Ectodermal cell (in vitro differentiated cells): Measurements from ENCODE around the gene MAPRE3.

ENCODE experiments used
- H3K27ac ChIP-seq: 2 replicates; pipeline ENCODE4 v1.7.0; 2013; ENCODE audit warnings: mild to moderate bottlenecking, low read depth, low read length; ENCODE audit not compliant: insufficient read depth, poor library complexity, severe bottlenecking
- H3K27me3 ChIP-seq: 2 replicates; pipeline ENCODE4 v1.7.0; 2013; ENCODE audit warnings: mild to moderate bottlenecking, low read length; ENCODE audit not compliant: insufficient read depth, control insufficient read depth, poor library complexity, severe bottlenecking
- H3K36me3 ChIP-seq: one replicate; pipeline ENCODE4 v1.7.0; 2013; ENCODE audit warnings: low read length; ENCODE audit not compliant: control insufficient read depth, insufficient read depth
- H3K4me1 ChIP-seq: one replicate; pipeline ENCODE4 v1.7.0; 2013; ENCODE audit warnings: low read length; ENCODE audit not compliant: control insufficient read depth, insufficient read depth
- H3K4me3 ChIP-seq: 2 replicates; pipeline ENCODE4 v1.7.0; 2013; ENCODE audit warnings: low read depth, low read length, control low read depth; ENCODE audit not compliant: insufficient read depth
- H3K9me3 ChIP-seq: 2 replicates; pipeline ENCODE4 v1.7.0; 2013; ENCODE audit warnings: mild to moderate bottlenecking, low read length, moderate library complexity; ENCODE audit not compliant: control insufficient read depth
- WGBS, 2 experiments: methylation state at CpG; one replicate each; pipeline ENCODE4 v1.1.7; 2013; ENCODE audit warnings: missing lambda C conversion rate in 2 of 2; 5-methylcytosine and 5-hydroxymethylcytosine counted together

The MAPRE3 gene

DNA sequence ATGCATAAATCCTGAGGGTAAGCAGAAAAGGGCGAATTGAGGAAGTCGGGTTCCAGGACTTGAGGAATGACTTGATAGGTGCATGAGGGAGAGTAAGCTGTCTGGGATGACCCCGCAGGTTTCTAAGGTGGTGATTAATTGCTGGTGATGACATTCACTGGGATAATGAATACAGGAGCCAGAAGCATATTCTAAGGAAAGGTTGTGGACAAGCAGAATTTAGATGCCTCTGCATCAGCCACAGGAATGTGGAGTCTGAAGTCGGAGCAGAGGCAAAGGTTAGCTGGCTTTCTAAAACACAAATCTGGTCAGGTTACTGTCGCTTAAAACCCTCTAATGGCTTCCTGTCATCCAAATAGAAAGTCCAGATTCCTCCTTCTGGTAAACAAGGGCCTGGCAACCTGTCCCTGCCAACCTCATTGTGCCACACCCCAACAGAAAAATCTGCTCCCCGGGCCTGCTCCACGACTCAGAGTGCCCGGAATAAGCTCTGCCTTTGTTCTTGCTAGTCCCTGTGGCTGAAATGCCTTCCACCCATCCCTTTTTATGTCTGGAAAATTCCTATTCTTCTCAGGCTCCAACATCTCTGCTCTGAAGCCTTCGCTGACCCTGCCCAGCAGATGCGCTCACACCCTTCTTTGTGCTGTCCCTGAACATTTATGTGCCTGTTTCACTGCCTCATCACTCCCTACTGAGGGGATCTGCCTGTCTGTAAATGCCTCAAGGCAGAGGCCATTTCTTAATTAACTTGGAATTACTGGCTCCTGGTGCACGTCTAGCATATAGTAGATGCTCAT, 51.0 kb downstream of the MAPRE3 start:
- Histone ChIP-seq H3K9me3 (no peaks in the 10 kb centered on the region), H3K27ac (no peak overlapping the region), H3K27me3 (no peaks in the 10 kb centered on the region), H3K36me3 (peaks cover 5% of the 10 kb centered on the region), H3K4me1 (peaks cover 6% of the 10 kb centered on the region), H3K4me3 (no peak overlapping the region)
- WGBS, 2 experiments, result 87 to 91% methylated on average over 11 of the region's 11 CpGs

DNA sequence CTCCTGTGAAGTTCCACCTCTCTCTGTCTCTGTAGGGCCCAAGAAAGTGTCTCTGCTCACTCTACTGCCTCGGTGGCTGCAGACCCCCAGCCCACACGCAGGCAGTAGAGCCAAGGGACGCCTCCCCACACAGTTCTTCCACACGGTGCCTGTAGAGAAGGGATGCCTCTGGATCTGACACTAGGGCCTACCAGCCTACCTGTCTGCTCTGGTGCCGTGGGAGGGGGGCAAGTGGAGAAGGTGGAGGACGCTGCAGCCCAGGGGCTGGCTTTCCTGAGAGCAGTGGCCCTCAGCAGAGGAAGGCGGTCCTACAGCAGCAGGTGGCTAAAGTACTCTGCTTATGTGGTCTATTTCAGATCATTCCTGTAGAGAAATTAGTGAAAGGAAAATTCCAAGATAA, 53.3 kb downstream of the MAPRE3 start:
- Histone ChIP-seq H3K27ac (no peak overlapping the region), H3K9me3 (no peaks in the 10 kb centered on the region), H3K4me1 (peaks cover 3% of the 10 kb centered on the region), H3K36me3 (peaks cover 5% of the 10 kb centered on the region), H3K4me3 (no peak overlapping the region), H3K27me3 (no peaks in the 10 kb centered on the region)
- WGBS, 2 experiments, result 92 to 93% methylated on average over 7 of the region's 7 CpGs

GRCh38 chr2:27024188-27024587, 53.8 kb downstream of the MAPRE3 start:
- H3K27me3 ChIP-seq, result no peaks in the 10 kb centered on the region
- H3K27ac ChIP-seq, result no peak overlapping the region
- no peak overlapping the region for H3K4me3 ChIP-seq
- WGBS, 2 experiments, result 65 to 71% methylated on average over 18 of the region's 18 CpGs
- H3K4me1 ChIP-seq, result peaks cover 3% of the 10 kb centered on the region
- H3K36me3 ChIP-seq, result peaks cover 5% of the 10 kb centered on the region
- no peaks in the 10 kb centered on the region for H3K9me3 ChIP-seq

- H3K36me3 ChIP-seq, result peaks cover 5% of the 10 kb centered on the region
Measured at GRCh38 chr2:27024812-27025211, 54.4 kb downstream of the MAPRE3 start.

DNA sequence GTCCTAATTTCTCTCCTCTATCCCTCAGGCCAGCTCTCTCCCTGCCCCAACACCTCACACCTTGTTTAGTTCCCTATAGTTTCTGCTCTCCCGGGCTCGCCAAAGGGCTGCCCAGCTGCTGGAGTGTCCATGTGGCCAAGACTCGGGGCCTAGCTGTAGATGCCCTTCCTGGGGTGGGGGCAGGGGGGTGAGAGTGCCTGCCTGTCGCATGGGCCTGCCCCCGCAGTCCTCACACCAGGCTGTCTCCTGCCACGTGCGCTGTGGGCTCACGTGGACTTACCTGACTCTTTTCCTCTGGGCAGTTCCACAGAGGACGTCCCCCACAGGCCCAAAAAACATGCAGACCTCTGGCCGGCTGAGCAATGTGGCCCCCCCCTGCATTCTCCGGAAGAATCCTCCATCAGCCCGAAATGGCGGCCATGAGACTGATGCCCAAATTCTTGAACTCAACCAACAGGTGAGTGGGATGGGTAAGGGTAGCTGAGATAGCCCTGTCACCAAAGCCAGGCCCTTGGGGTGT, 54.9 kb downstream of the MAPRE3 start:
- Histone ChIP-seq H3K9me3 (no peaks in the 10 kb centered on the region), H3K27me3 (no peaks in the 10 kb centered on the region), H3K4me3 (no peak overlapping the region), H3K27ac (no peak overlapping the region), H3K36me3 (peaks cover 5% of the 10 kb centered on the region), H3K4me1 (peaks cover 3% of the 10 kb centered on the region)
- 93 to 96% methylated on average over 13 of the region's 13 CpGs for WGBS, 2 experiments

More at GRCh38 chr2:27024812-27025211, 54.4 kb downstream of the MAPRE3 start:
- no peaks in the 10 kb centered on the region for H3K27me3 ChIP-seq
- H3K4me3 ChIP-seq, result no peak overlapping the region
- H3K27ac ChIP-seq, result no peak overlapping the region
- H3K4me1 ChIP-seq, result peaks cover 3% of the 10 kb centered on the region
- WGBS, 2 experiments, result 89 to 93% methylated on average over 12 of the region's 12 CpGs
- H3K9me3 ChIP-seq, result no peaks in the 10 kb centered on the region

- Histone ChIP-seq H3K4me1 (no peaks in the 10 kb centered on the region), H3K9me3 (no peaks in the 10 kb centered on the region), H3K36me3 (peaks cover 5% of the 10 kb centered on the region), H3K27ac (no peak overlapping the region), H3K27me3 (no peaks in the 10 kb centered on the region), H3K4me3 (no peak overlapping the region)
- WGBS, 2 experiments, result 94% methylated on average over 24 of the region's 24 CpGs
Measured at GRCh38 chr2:27025861-27026851, 55.7 kb downstream of the MAPRE3 start.

DNA sequence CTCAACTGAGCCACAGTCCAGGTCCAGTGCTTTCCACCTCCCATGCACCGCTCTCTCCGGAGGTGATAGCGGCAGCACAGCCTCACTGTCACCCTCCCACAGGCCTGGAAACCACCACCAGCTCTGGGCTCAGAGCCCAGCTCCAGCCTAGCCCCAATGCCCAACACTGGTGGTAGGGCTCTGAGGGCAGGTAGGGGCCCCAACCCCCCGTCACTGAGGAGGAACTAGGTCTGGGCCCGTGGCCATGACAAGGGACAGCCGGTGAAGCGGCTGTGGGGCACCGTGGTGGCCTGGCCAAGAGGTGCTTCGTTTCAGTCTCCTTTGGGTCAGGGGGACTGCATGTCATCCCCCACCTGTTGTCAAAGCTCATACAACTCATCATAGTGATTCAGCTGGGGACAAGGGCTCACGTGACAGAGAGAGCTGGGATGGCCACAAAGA, 56.8 kb downstream of the MAPRE3 start:
- H3K4me3 ChIP-seq, result no peak overlapping the region
- H3K9me3 ChIP-seq, result no peaks in the 10 kb centered on the region
- H3K27ac ChIP-seq, result no peak overlapping the region
- H3K36me3 ChIP-seq, result peaks cover 5% of the 10 kb centered on the region
- no peaks in the 10 kb centered on the region for H3K27me3 ChIP-seq
- H3K4me1 ChIP-seq, result no peaks in the 10 kb centered on the region
- 93 to 95% methylated on average over 10 of the region's 10 CpGs for WGBS, 2 experiments

- H3K4me1 ChIP-seq, result peaks cover 6% of the 10 kb centered on the region
- no peaks in the 10 kb centered on the region for H3K9me3 ChIP-seq
- H3K4me3 ChIP-seq, result no peak overlapping the region
- 92 to 94% methylated on average over 2 of the region's 2 CpGs for whole genome bisulfite sequencing, 2 experiments
- H3K27me3 ChIP-seq, result no peaks in the 10 kb centered on the region
- no peak overlapping the region for H3K27ac ChIP-seq
- peaks cover under 1% of the 10 kb centered on the region for H3K36me3 ChIP-seq
Measured at GRCh38 chr2:27029051-27029450, 58.6 kb downstream of the MAPRE3 start.

DNA sequence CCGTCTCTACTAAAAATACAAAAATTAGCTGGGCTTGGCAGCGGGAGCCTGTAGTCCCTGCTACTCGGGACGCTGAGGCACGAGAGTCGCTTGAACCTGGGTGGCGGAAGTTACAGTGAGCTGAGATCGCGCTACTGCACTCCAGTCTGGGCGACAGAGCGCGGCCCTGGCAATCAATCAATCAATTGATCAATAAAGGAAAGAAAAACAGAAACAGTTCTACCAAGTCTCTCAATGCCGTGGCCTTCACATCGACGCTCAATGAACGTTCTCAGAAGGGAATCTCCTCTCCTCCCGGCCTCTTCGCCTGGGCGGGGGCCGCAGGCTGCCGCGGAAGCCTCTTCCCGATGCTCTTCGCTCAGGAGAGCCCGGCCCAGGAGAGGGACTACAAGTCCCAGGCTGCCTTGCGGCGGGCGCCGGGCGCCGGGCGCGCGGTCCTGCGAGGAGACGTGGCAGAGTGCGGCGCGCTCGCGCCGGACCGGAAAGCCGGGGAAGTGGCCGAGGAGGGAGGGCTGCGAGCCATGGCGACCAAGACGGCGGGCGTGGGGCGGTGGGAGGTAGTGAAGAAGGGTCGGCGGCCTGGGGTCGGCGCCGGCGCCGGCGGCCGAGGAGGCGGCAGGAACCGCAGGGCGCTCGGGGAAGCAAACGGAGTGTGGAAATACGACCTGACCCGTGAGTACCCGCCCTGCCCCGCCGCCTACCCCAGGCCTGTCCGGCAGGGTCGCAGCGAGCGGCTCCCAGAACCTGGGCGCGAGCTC, 62.2 kb downstream of the MAPRE3 start, which contains the start of gene TMEM214:
Gene TMEM214 (plus strand): TSS at position 471 of the 758 bp plus-strand sequence. CDS start 51 bp downstream, at position 522.
- H3K4me1 ChIP-seq, result peaks cover 9% of the 10 kb centered on the region
- no peaks in the 10 kb centered on the region for H3K9me3 ChIP-seq
- WGBS, 2 experiments, result 1% methylated on average over 76 of the region's 76 CpGs
- no peak within 1 kb of the TSS for H3K27ac ChIP-seq
- peaks cover 27% of the 10 kb centered on the region for H3K36me3 ChIP-seq
- peak within 1 kb of the TSS; percentile 75 for H3K4me3 ChIP-seq
- H3K27me3 ChIP-seq, result no peaks in the 10 kb centered on the region
